ENCODE measurements around the gene KCNJ5. TPM values are rescaled to one million over a fixed set of nuclear protein-coding genes. Genes with fewer than 3 reads are reported as not detected.

The KCNJ5 gene
- total and polyA plus RNA-seq, 2 experiments from 2014 or later, result not detected

- peaks cover 9% of the 10 kb centered on the region; the same call in 1 of the 2 replicates for H3K27me3 ChIP-seq (ENCODE audit: insufficient read depth)
- Mint-ChIP-seq H3K9me3 (no peaks in the 10 kb centered on the region; the same call in 2 of the 3 replicates), H3K27ac (0 out of 2 replicates have a peak overlapping the region, but pooled peaks have one; percentile 29), H3K36me3 (ENCODE audit: low read depth) (no peaks in the 10 kb centered on the region; the same call in 1 of the 3 replicates), H3K4me1 (peaks cover 39% of the 10 kb centered on the region), H3K4me3 (peak overlapping the region; percentile 45; the same call in 1 of the 3 replicates), H3K27me3 (ENCODE audit: insufficient read depth, low read depth, poor library complexity) (peaks cover 26% of the 10 kb centered on the region)
- peaks cover 22% of the 10 kb centered on the region for H3K4me1 ChIP-seq (ENCODE audit: insufficient read depth)
- peak overlapping the region; percentile 12; the same call in 1 of the 2 replicates for H3K4me3 ChIP-seq
- 0 out of 2 replicates have a peak, but pooled peaks cover 4% of the 10 kb centered on the region for H3F3A ChIP-seq (replicated peaks; ENCODE audit: low read depth)
- H3K27ac ChIP-seq (ENCODE audit: low read depth), result peak overlapping the region; percentile 46
- no peak for TF ChIP-seq EZH2 (IDR thresholded peaks at IDR 0.05; ENCODE audit: low read depth, unreplicated experiment)
- no peak for TF ChIP-seq STAT1 (IDR thresholded peaks at IDR 0.05; ENCODE audit: unreplicated experiment)
- TF ChIP-seq NANOG (IDR thresholded peaks at IDR 0.05; ENCODE audit: borderline replicate concordance), result peak; percentile 77; the same call in 1 of the 2 replicates
- TF ChIP-seq, protein P1, sequence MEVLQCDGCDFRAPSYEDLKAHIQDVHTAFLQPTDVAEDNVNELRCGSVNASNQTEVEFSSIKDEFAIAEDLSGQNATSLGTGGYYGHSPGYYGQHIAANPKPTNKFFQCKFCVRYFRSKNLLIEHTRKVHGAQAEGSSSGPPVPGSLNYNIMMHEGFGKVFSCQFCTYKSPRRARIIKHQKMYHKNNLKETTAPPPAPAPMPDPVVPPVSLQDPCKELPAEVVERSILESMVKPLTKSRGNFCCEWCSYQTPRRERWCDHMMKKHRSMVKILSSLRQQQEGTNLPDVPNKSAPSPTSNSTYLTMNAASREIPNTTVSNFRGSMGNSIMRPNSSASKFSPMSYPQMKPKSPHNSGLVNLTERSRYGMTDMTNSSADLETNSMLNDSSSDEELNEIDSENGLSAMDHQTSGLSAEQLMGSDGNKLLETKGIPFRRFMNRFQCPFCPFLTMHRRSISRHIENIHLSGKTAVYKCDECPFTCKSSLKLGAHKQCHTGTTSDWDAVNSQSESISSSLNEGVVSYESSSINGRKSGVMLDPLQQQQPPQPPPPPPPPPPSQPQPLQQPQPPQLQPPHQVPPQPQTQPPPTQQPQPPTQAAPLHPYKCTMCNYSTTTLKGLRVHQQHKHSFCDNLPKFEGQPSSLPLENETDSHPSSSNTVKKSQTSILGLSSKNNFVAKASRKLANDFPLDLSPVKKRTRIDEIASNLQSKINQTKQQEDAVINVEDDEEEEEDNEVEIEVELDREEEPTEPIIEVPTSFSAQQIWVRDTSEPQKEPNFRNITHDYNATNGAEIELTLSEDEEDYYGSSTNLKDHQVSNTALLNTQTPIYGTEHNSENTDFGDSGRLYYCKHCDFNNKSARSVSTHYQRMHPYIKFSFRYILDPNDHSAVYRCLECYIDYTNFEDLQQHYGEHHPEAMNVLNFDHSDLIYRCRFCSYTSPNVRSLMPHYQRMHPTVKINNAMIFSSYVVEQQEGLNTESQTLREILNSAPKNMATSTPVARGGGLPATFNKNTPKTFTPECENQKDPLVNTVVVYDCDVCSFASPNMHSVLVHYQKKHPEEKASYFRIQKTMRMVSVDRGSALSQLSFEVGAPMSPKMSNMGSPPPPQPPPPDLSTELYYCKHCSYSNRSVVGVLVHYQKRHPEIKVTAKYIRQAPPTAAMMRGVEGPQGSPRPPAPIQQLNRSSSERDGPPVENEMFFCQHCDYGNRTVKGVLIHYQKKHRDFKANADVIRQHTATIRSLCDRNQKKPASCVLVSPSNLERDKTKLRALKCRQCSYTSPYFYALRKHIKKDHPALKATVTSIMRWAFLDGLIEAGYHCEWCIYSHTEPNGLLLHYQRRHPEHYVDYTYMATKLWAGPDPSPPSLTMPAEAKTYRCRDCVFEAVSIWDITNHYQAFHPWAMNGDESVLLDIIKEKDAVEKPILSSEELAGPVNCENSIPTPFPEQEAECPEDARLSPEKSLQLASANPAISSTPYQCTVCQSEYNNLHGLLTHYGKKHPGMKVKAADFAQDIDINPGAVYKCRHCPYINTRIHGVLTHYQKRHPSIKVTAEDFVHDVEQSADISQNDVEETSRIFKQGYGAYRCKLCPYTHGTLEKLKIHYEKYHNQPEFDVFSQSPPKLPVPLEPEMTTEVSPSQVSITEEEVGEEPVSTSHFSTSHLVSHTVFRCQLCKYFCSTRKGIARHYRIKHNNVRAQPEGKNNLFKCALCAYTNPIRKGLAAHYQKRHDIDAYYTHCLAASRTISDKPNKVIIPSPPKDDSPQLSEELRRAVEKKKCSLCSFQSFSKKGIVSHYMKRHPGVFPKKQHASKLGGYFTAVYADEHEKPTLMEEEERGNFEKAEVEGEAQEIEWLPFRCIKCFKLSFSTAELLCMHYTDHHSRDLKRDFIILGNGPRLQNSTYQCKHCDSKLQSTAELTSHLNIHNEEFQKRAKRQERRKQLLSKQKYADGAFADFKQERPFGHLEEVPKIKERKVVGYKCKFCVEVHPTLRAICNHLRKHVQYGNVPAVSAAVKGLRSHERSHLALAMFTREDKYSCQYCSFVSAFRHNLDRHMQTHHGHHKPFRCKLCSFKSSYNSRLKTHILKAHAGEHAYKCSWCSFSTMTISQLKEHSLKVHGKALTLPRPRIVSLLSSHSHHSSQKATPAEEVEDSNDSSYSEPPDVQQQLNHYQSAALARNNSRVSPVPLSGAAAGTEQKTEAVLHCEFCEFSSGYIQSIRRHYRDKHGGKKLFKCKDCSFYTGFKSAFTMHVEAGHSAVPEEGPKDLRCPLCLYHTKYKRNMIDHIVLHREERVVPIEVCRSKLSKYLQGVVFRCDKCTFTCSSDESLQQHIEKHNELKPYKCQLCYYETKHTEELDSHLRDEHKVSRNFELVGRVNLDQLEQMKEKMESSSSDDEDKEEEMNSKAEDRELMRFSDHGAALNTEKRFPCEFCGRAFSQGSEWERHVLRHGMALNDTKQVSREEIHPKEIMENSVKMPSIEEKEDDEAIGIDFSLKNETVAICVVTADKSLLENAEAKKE (CRISPR knock-in tag; IDR thresholded peaks at IDR 0.05), result peak; percentile 7
- peak overlapping the region; percentile 37 for H3K4me2 ChIP-seq
- peak; percentile 73 for ATAC-seq
- H3K36me3 ChIP-seq (ENCODE audit: insufficient read depth), result no peaks in the 10 kb centered on the region
- peaks cover 13% of the 10 kb centered on the region for H3K9me2 ChIP-seq (ENCODE audit: insufficient read depth)
- H2AFZ ChIP-seq, result no peak overlapping the region
- H4K20me1 ChIP-seq (replicated peaks; ENCODE audit: insufficient read depth), result no peaks in the 10 kb centered on the region
- no peaks in the 10 kb centered on the region for H3K79me2 ChIP-seq (replicated peaks; ENCODE audit: insufficient read depth)
- peak; percentile 79 for DNase-seq (ENCODE audit: low spot score)
Measured at GRCh38 chr11:128871168-128871610, 20.0 kb upstream of the KCNJ5 start.

DNA sequence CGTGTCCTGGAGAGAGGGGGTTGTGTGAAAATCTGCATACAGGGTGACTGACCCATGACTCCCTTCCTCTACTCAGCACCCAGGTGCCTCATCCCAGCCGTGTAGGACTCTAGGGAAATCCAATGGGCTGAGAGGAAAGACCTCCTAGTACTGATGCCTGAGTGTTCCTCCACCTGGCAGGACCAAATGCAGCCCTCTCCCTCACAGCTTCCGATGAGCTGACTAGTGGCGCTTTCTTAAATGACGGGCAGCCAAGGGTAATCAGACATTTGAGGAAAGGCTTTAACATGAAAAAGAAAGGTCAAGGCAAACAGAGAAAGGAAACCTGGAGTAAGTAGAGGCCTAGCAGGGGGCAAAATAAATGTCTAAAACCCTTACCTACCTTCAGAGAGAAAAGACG is 19.1 kb upstream of the KCNJ5 start:
- Mint-ChIP-seq H3K27ac (no peak overlapping the region), H3K36me3 (ENCODE audit: low read depth) (no peaks in the 10 kb centered on the region; the same call in 1 of the 3 replicates)
- TF ChIP-seq, protein P1 (CRISPR knock-in tag; IDR thresholded peaks at IDR 0.05), result peak; percentile 66; the same call in 1 of the 2 replicates

More for the DNA sequence above, 19.1 kb upstream of the KCNJ5 start:
- peaks cover 22% of the 10 kb centered on the region for H3K4me1 ChIP-seq (ENCODE audit: insufficient read depth)
- no peaks in the 10 kb centered on the region for H4K20me1 ChIP-seq (replicated peaks; ENCODE audit: insufficient read depth)
- peak; percentile 65 for ATAC-seq
- H2AFZ ChIP-seq, result no peak overlapping the region
- Mint-ChIP-seq H3K4me1 (peaks cover 39% of the 10 kb centered on the region), H3K4me3 (peak overlapping the region; percentile 45), H3K9me3 (no peaks in the 10 kb centered on the region; the same call in 2 of the 3 replicates), H3K27me3 (ENCODE audit: insufficient read depth, low read depth, poor library complexity) (peaks cover 29% of the 10 kb centered on the region)
- peak overlapping the region; percentile 37 for H3K4me2 ChIP-seq
- peaks cover 8% of the 10 kb centered on the region for H3K9me2 ChIP-seq (ENCODE audit: insufficient read depth)
- H3K27me3 ChIP-seq (ENCODE audit: insufficient read depth), result peaks cover 9% of the 10 kb centered on the region; the same call in 1 of the 2 replicates
- H3F3A ChIP-seq (replicated peaks; ENCODE audit: low read depth), result 0 out of 2 replicates have a peak, but pooled peaks cover 4% of the 10 kb centered on the region
- DNase-seq (ENCODE audit: low spot score), result peak; percentile 68
- peak overlapping the region; percentile 12 for H3K4me3 ChIP-seq
- H3K27ac ChIP-seq (ENCODE audit: low read depth), result peak overlapping the region; percentile 46
- H3K36me3 ChIP-seq (ENCODE audit: insufficient read depth), result no peaks in the 10 kb centered on the region
- no peaks in the 10 kb centered on the region for H3K79me2 ChIP-seq (replicated peaks; ENCODE audit: insufficient read depth)

All from GM23338 (cell line).